ENCODE results near the gene PHOSPHO1. TPM values are rescaled to one million over a fixed set of nuclear protein-coding genes. Genes with fewer than 3 reads are reported as not detected.
"Not testable (repeated sequence)": the region's sequence is repeated elsewhere in the genome, so short reads cannot be mapped to it uniquely, and the experiment has no call there.

Gene PHOSPHO1
- total and polyA plus RNA-seq, 2 experiments from 2014 or later: 0.54 TPM; not detected in 1

GRCh38 chr17:49187301-49187700 is 43.3 kb downstream of the PHOSPHO1 start:
- whole genome bisulfite sequencing (ENCODE audit: low lambda C conversion rate, missing lambda C conversion rate): 95% methylated on average over 3 of the region's 3 CpGs
- no peaks in the 10 kb centered on the region for H3K36me3 ChIP-seq (replicated peaks; ENCODE audit: insufficient read depth, low read depth)
- no peaks in the 10 kb centered on the region for H3K9me2 ChIP-seq (replicated peaks; ENCODE audit: insufficient read depth)
- H3K4me2 ChIP-seq: no peak overlapping the region
- H3K27ac ChIP-seq: no peak overlapping the region
- TF ChIP-seq EZH2 (IDR thresholded peaks at IDR 0.05; ENCODE audit: borderline replicate concordance): no peak
- TF ChIP-seq CTCF (IDR thresholded peaks at IDR 0.05; ENCODE audit: poor library complexity): no peak
- no peak for TF ChIP-seq EZH2phosphoT487 (IDR thresholded peaks at IDR 0.05; ENCODE audit: low read depth, severe bottlenecking, unreplicated experiment)
- H3K4me3 ChIP-seq: no peak overlapping the region
- H4K20me1 ChIP-seq (ENCODE audit: insufficient read depth, poor library complexity, severe bottlenecking): no peaks in the 10 kb centered on the region
- no peaks in the 10 kb centered on the region for H3K27me3 ChIP-seq
- no peaks in the 10 kb centered on the region for H3K79me2 ChIP-seq
- no peak overlapping the region for H2AFZ ChIP-seq
- H3K9me3 ChIP-seq (ENCODE audit: low read depth): no peaks in the 10 kb centered on the region
- DNase-seq (ENCODE audit: low spot score): no peak
- H3K4me1 ChIP-seq (ENCODE audit: insufficient read depth): no peaks in the 10 kb centered on the region

DNA sequence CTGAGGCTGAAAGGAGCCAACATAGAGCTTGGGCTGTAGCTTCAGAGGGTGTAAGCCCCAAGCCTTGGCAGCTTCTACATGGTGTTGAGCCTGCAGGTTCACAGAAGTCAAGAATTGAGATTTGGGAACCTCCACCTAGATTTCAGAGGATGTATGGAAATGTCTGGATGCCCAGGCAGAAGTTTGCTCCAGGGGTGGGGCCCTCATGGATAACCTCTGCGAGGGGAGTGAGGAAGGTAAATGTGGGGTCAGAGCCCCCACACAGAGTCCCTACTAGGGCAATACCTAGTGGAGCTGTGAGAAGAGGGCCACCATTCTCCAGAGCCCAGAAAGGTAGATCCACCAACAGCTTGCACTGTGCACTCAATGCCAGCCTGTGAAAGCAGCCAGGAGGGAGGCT is 45.2 kb downstream of the PHOSPHO1 start:
- H3K9me3 ChIP-seq (ENCODE audit: low read depth): not testable (repeated sequence)

DNA sequence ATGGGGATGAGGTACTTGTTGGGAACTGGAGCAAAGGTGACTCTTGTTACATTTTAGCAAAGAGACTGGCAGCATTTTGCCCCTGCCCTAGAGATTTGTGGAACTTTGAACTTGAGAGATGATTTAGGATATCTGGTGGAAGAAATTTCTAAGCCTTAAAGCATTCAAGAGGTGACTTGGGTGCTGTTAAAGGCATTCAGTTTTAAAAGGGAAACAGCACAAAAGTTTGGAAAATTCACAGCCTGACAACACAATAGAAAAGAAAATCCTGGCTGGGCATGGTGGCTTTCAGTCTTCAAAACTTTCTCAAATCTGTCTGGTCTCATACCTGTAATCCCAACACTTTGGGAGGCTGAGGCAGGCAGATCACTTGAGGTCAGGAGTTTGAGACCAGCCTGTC is 46.1 kb downstream of the PHOSPHO1 start:
- not testable (repeated sequence) for H3K27ac ChIP-seq; H4K20me1 ChIP-seq (ENCODE audit: insufficient read depth, poor library complexity, severe bottlenecking); H3K9me2 ChIP-seq (replicated peaks; ENCODE audit: insufficient read depth); H3K4me2 ChIP-seq; H3K4me3 ChIP-seq; H2AFZ ChIP-seq; H3K27me3 ChIP-seq; DNase-seq (ENCODE audit: low spot score); H3K9me3 ChIP-seq (ENCODE audit: low read depth); H3K79me2 ChIP-seq; H3K36me3 ChIP-seq (replicated peaks; ENCODE audit: insufficient read depth, low read depth); H3K4me1 ChIP-seq (ENCODE audit: insufficient read depth)

More for the DNA sequence above, 45.2 kb downstream of the PHOSPHO1 start:
- H3K27me3 ChIP-seq; H3K4me3 ChIP-seq; H3K27ac ChIP-seq; H3K9me2 ChIP-seq (replicated peaks; ENCODE audit: insufficient read depth); H3K79me2 ChIP-seq; H3K4me2 ChIP-seq; DNase-seq (ENCODE audit: low spot score); H2AFZ ChIP-seq; H4K20me1 ChIP-seq (ENCODE audit: insufficient read depth, poor library complexity, severe bottlenecking); H3K4me1 ChIP-seq (ENCODE audit: insufficient read depth); H3K36me3 ChIP-seq (replicated peaks; ENCODE audit: insufficient read depth, low read depth): not testable (repeated sequence)
- 100% methylated on average over 1 of the region's 1 CpG for WGBS (ENCODE audit: low lambda C conversion rate, missing lambda C conversion rate)

DNA sequence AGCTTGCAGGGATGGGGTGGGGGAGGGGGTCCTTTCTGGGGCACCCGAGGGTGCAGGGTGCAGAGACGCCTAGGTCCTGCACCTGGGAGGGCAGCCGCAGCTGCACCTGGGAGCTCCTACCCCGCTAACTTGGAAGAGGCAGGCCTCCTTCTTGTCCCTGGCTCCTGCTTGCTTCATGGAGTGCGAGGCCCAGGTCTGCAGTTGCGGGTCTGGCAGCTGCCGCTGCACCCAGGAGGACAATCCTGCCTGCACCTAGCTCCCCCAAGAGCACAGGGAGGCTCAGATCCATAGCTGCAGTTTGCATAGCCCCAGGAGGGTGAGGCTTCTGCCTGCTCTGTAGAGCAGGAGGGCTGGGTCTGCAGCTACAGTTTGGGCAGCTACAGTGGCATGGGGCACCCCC is 46.8 kb downstream of the PHOSPHO1 start:
- Histone ChIP-seq H3K4me2 (no peak overlapping the region), H3K27ac (no peak overlapping the region), H3K4me1 (ENCODE audit: insufficient read depth) (no peaks in the 10 kb centered on the region), H2AFZ (no peak overlapping the region), H3K9me2 (replicated peaks; ENCODE audit: insufficient read depth) (no peaks in the 10 kb centered on the region), H3K27me3 (no peaks in the 10 kb centered on the region), H3K79me2 (no peaks in the 10 kb centered on the region), H3K4me3 (no peak overlapping the region), H3K9me3 (ENCODE audit: low read depth) (no peaks in the 10 kb centered on the region), H3K36me3 (replicated peaks; ENCODE audit: insufficient read depth, low read depth) (no peaks in the 10 kb centered on the region), H4K20me1 (ENCODE audit: insufficient read depth, poor library complexity, severe bottlenecking) (no peaks in the 10 kb centered on the region)
- no peak for DNase-seq (ENCODE audit: low spot score)
- 86% methylated on average over 6 of the region's 7 CpGs for WGBS (ENCODE audit: low lambda C conversion rate, missing lambda C conversion rate)
- TF ChIP-seq EZH2 (IDR thresholded peaks at IDR 0.05; ENCODE audit: borderline replicate concordance) (no peak), CTCF (IDR thresholded peaks at IDR 0.05; ENCODE audit: poor library complexity) (no peak), EZH2phosphoT487 (IDR thresholded peaks at IDR 0.05; ENCODE audit: low read depth, severe bottlenecking, unreplicated experiment) (no peak)

DNA sequence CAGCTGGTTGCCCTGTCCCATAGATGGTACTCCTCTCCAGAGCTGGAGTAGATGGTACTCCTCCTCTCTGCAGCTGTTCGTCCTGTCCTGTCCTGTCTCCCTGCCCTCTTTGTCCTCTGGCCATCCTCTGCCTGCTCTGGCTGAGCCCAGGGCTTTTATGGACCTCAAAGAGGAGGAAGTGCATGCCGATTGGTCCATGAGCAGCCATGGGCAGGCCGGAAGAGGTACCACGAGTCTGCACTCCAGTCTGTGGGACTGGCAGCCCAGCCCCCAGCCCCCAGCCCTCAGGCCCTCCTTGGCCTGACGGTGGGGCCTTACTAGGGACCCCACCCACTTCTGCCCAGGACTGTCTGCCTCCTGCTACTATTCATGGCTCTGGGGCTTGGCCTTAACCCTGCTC is 47.2 kb downstream of the PHOSPHO1 start:
- Histone ChIP-seq H3K27me3 (no peaks in the 10 kb centered on the region), H3K4me1 (ENCODE audit: insufficient read depth) (no peaks in the 10 kb centered on the region), H4K20me1 (ENCODE audit: insufficient read depth, poor library complexity, severe bottlenecking) (no peaks in the 10 kb centered on the region), H3K9me3 (ENCODE audit: low read depth) (no peaks in the 10 kb centered on the region), H3K9me2 (replicated peaks; ENCODE audit: insufficient read depth) (no peaks in the 10 kb centered on the region), H3K36me3 (replicated peaks; ENCODE audit: insufficient read depth, low read depth) (no peaks in the 10 kb centered on the region), H3K4me2 (no peak overlapping the region), H3K79me2 (no peaks in the 10 kb centered on the region), H3K4me3 (no peak overlapping the region), H2AFZ (no peak overlapping the region), H3K27ac (no peak overlapping the region)
- 77% methylated on average over 5 of the region's 5 CpGs for WGBS (ENCODE audit: low lambda C conversion rate, missing lambda C conversion rate)
- TF ChIP-seq CTCF (IDR thresholded peaks at IDR 0.05; ENCODE audit: poor library complexity) (no peak), EZH2phosphoT487 (IDR thresholded peaks at IDR 0.05; ENCODE audit: low read depth, severe bottlenecking, unreplicated experiment) (no peak), EZH2 (IDR thresholded peaks at IDR 0.05; ENCODE audit: borderline replicate concordance) (no peak)
- DNase-seq (ENCODE audit: low spot score): no peak

Data from hepatocyte (in vitro differentiated cells).